ENCODE measurements around the gene STX4. TPM values are rescaled to one million over a fixed set of nuclear protein-coding genes. Genes with fewer than 3 reads are reported as not detected.

Gene STX4
- total RNA-seq, 1 donor, result 26.8 TPM

- Histone ChIP-seq H3K4me3 (ENCODE audit: insufficient read depth, low read length) (no peak overlapping the region), H3K4me2 (ENCODE audit: insufficient read depth, low read length) (no peak overlapping the region), H3K4me1 (ENCODE audit: insufficient read depth, low read length) (peaks cover 13% of the 10 kb centered on the region), H3K36me3 (ENCODE audit: insufficient read depth, low read length) (peaks cover 35% of the 10 kb centered on the region), H3K27me3 (ENCODE audit: insufficient read depth, low read length) (no peaks in the 10 kb centered on the region), H3K9me3 (ENCODE audit: low read depth, low read length) (no peaks in the 10 kb centered on the region), H3K27ac (ENCODE audit: low read depth, low read length) (peak overlapping the region; percentile 94), H2AFZ (ENCODE audit: low read length) (no peak overlapping the region), H3K79me2 (ENCODE audit: insufficient read depth, low read length) (peaks cover 68% of the 10 kb centered on the region), H4K20me1 (ENCODE audit: insufficient read depth, low read length) (no peaks in the 10 kb centered on the region)
- peak; percentile 29 for DNase-seq (ENCODE audit: insufficient read length, low spot score, missing footprints)
- TF ChIP-seq CTCF (IDR thresholded peaks at IDR 0.05; ENCODE audit: extremely low read depth, low read depth, low read length), result no peak
Observed at GRCh38 chr16:31063495-31063842, 30.1 kb downstream of the STX4 start.

GRCh38 chr16:31063843-31064611 lies 30.7 kb downstream of the STX4 start:
- Histone ChIP-seq H3K4me2 (ENCODE audit: insufficient read depth, low read length) (peak overlapping the region; percentile 65), H3K4me1 (ENCODE audit: insufficient read depth, low read length) (peaks cover 13% of the 10 kb centered on the region), H3K27ac (ENCODE audit: low read depth, low read length) (peak overlapping the region; percentile 94), H2AFZ (ENCODE audit: low read length) (no peak overlapping the region), H3K4me3 (ENCODE audit: insufficient read depth, low read length) (no peak overlapping the region), H3K79me2 (ENCODE audit: insufficient read depth, low read length) (peaks cover 74% of the 10 kb centered on the region), H3K9me3 (ENCODE audit: low read depth, low read length) (no peaks in the 10 kb centered on the region), H3K27me3 (ENCODE audit: insufficient read depth, low read length) (no peaks in the 10 kb centered on the region), H4K20me1 (ENCODE audit: insufficient read depth, low read length) (no peaks in the 10 kb centered on the region), H3K36me3 (ENCODE audit: insufficient read depth, low read length) (peaks cover 35% of the 10 kb centered on the region)
- TF ChIP-seq CTCF (IDR thresholded peaks at IDR 0.05; ENCODE audit: extremely low read depth, low read depth, low read length), result no peak
- DNase-seq (ENCODE audit: insufficient read length, low spot score, missing footprints), result peak; percentile 80

GRCh38 chr16:31064882-31065461 lies 31.6 kb downstream of the STX4 start:
- Histone ChIP-seq H2AFZ (ENCODE audit: low read length) (peak overlapping the region; percentile 64), H3K79me2 (ENCODE audit: insufficient read depth, low read length) (peaks cover 76% of the 10 kb centered on the region), H3K4me3 (ENCODE audit: insufficient read depth, low read length) (peak overlapping the region; percentile 19), H3K4me1 (ENCODE audit: insufficient read depth, low read length) (peaks cover 13% of the 10 kb centered on the region), H3K4me2 (ENCODE audit: insufficient read depth, low read length) (peak overlapping the region; percentile 65), H3K9me3 (ENCODE audit: low read depth, low read length) (no peaks in the 10 kb centered on the region), H3K27me3 (ENCODE audit: insufficient read depth, low read length) (no peaks in the 10 kb centered on the region), H4K20me1 (ENCODE audit: insufficient read depth, low read length) (no peaks in the 10 kb centered on the region), H3K36me3 (ENCODE audit: insufficient read depth, low read length) (peaks cover 30% of the 10 kb centered on the region), H3K27ac (ENCODE audit: low read depth, low read length) (peak overlapping the region; percentile 94)
- no peak for TF ChIP-seq CTCF (IDR thresholded peaks at IDR 0.05; ENCODE audit: extremely low read depth, low read depth, low read length)
- DNase-seq (ENCODE audit: insufficient read length, low spot score, missing footprints), result peak; percentile 99

- H2AFZ ChIP-seq (ENCODE audit: low read length), result no peak overlapping the region
- no peaks in the 10 kb centered on the region for H4K20me1 ChIP-seq (ENCODE audit: insufficient read depth, low read length)
- H3K36me3 ChIP-seq (ENCODE audit: insufficient read depth, low read length), result peaks cover 8% of the 10 kb centered on the region
- H3K4me3 ChIP-seq (ENCODE audit: insufficient read depth, low read length), result no peak overlapping the region
- no peaks in the 10 kb centered on the region for H3K9me3 ChIP-seq (ENCODE audit: low read depth, low read length)
- peaks cover 24% of the 10 kb centered on the region for H3K4me1 ChIP-seq (ENCODE audit: insufficient read depth, low read length)
- DNase-seq (ENCODE audit: insufficient read length, low spot score, missing footprints), result peak; percentile 54
- no peak overlapping the region for H3K27ac ChIP-seq (ENCODE audit: low read depth, low read length)
- TF ChIP-seq CTCF (IDR thresholded peaks at IDR 0.05; ENCODE audit: extremely low read depth, low read depth, low read length), result no peak
- peaks cover 77% of the 10 kb centered on the region for H3K79me2 ChIP-seq (ENCODE audit: insufficient read depth, low read length)
- H3K27me3 ChIP-seq (ENCODE audit: insufficient read depth, low read length), result no peaks in the 10 kb centered on the region
- no peak overlapping the region for H3K4me2 ChIP-seq (ENCODE audit: insufficient read depth, low read length)
Observed at GRCh38 chr16:31067342-31067741, 34.0 kb downstream of the STX4 start.

Measured in osteoblast (primary cell).